Trophoblast cell (in vitro differentiated cells and primary cell): ENCODE data around the gene ASB13.

ENCODE experiments used
- DNase-seq, 2 donors: peaks; one replicate each; pipeline ENCODE4 v3.0.0-alpha.2; 2016
- H2AFZ ChIP-seq: 2 replicates; pipeline ENCODE4 v1.6.1; 2013; ENCODE audit warnings: low read length, moderate library complexity, mild to moderate bottlenecking; ENCODE audit not compliant: insufficient read depth, poor library complexity
- H2AK5ac ChIP-seq: 2 replicates; pipeline ENCODE4 v1.6.1; 2013; ENCODE audit warnings: mild to moderate bottlenecking, low read length
- H2BK120ac ChIP-seq: 2 replicates; pipeline ENCODE4 v1.6.1; 2013; ENCODE audit warnings: low read length, mild to moderate bottlenecking, moderate library complexity; ENCODE audit not compliant: insufficient read depth, poor library complexity
- H2BK12ac ChIP-seq: 2 replicates; pipeline ENCODE4 v1.6.1; 2013; ENCODE audit warnings: mild to moderate bottlenecking, low read length, moderate library complexity
- H2BK5ac ChIP-seq: 2 replicates; pipeline ENCODE4 v1.6.1; 2013; ENCODE audit warnings: low read length, low read depth, moderate library complexity, mild to moderate bottlenecking; ENCODE audit not compliant: poor library complexity
- H3K14ac ChIP-seq: 2 replicates; pipeline ENCODE4 v1.6.1; 2013; ENCODE audit warnings: mild to moderate bottlenecking, low read length
- H3K18ac ChIP-seq: 2 replicates; pipeline ENCODE4 v1.6.1; 2013; ENCODE audit warnings: mild to moderate bottlenecking, low read length
- H3K23ac ChIP-seq: 2 replicates; pipeline ENCODE4 v1.6.1; 2013; ENCODE audit warnings: low read length
- H3K27ac ChIP-seq: 2 replicates; pipeline ENCODE4 v1.5.1; 2013; ENCODE audit warnings: low read depth, mild to moderate bottlenecking, inconsistent platforms, low read length, moderate library complexity
- H3K27me3 ChIP-seq: 2 replicates; pipeline ENCODE4 v1.6.1; 2013; ENCODE audit warnings: inconsistent platforms, mild to moderate bottlenecking, low read length, moderate library complexity; ENCODE audit not compliant: insufficient read depth
- H3K36me3 ChIP-seq, 2 experiments: 1 replicate in 1 of 2; 2 replicates in 1 of 2; pipeline ENCODE4 v1.6.1; 2013; ENCODE audit warnings: low read length in 2 of 2, mild to moderate bottlenecking in 2 of 2, moderate library complexity in 1 of 2; ENCODE audit not compliant: insufficient read depth in 2 of 2, control insufficient read depth in 1 of 2
- H3K4ac ChIP-seq: 2 replicates; pipeline ENCODE4 v1.6.1; 2013; ENCODE audit warnings: low read depth, mild to moderate bottlenecking, low read length, moderate library complexity
- H3K4me1 ChIP-seq, 2 experiments: 1 replicate in 1 of 2; 2 replicates in 1 of 2; pipeline ENCODE4 v1.6.1; 2013; ENCODE audit warnings: low read length in 2 of 2, mild to moderate bottlenecking in 2 of 2, moderate library complexity in 1 of 2; ENCODE audit not compliant: insufficient read depth in 2 of 2, control insufficient read depth in 1 of 2
- H3K4me2 ChIP-seq: 2 replicates; pipeline ENCODE4 v1.6.1; 2013; ENCODE audit warnings: inconsistent platforms, mild to moderate bottlenecking, low read length, moderate library complexity
- H3K4me3 ChIP-seq: 2 replicates; pipeline ENCODE4 v1.5.1; 2013; ENCODE audit warnings: mild to moderate bottlenecking, low read depth, low read length, inconsistent platforms
- H3K79me1 ChIP-seq: one replicate; pipeline ENCODE4 v1.6.1; 2013; ENCODE audit warnings: low read length
- H3K79me2 ChIP-seq: 2 replicates; pipeline ENCODE4 v1.6.1; 2013; ENCODE audit warnings: low read length, mild to moderate bottlenecking; ENCODE audit not compliant: control insufficient read depth, insufficient read depth, poor library complexity
- H3K9ac ChIP-seq: 2 replicates; pipeline ENCODE4 v1.6.1; 2013; ENCODE audit warnings: mild to moderate bottlenecking, low read length
- H3K9me3 ChIP-seq: 2 replicates; pipeline ENCODE4 v1.6.1; 2013; ENCODE audit warnings: low read depth, mild to moderate bottlenecking, control low read depth, inconsistent platforms, low read length; ENCODE audit not compliant: insufficient read depth
- H4K12ac ChIP-seq: 2 replicates; pipeline ENCODE4 v1.6.1; 2013; ENCODE audit warnings: low read depth, mild to moderate bottlenecking, low read length, moderate library complexity
- H4K8ac ChIP-seq: 2 replicates; pipeline ENCODE4 v1.6.1; 2013; ENCODE audit warnings: low read depth, mild to moderate bottlenecking, low read length, moderate library complexity
- H4K91ac ChIP-seq: one replicate; pipeline ENCODE4 v1.6.1; 2013; ENCODE audit warnings: low read depth, mild to moderate bottlenecking, low read length, moderate library complexity
- WGBS: extraction: QIAGEN DNeasy Blood & Tissue Kit; methylation state at CpG from one replicate; pipeline ENCODE4 v1.1.7; 2013; ENCODE audit warnings: missing lambda C conversion rate; ENCODE audit not compliant: insufficient read length, insufficient coverage; ENCODE audit errors: extremely low coverage; 5-methylcytosine and 5-hydroxymethylcytosine counted together

Gene ASB13

DNA sequence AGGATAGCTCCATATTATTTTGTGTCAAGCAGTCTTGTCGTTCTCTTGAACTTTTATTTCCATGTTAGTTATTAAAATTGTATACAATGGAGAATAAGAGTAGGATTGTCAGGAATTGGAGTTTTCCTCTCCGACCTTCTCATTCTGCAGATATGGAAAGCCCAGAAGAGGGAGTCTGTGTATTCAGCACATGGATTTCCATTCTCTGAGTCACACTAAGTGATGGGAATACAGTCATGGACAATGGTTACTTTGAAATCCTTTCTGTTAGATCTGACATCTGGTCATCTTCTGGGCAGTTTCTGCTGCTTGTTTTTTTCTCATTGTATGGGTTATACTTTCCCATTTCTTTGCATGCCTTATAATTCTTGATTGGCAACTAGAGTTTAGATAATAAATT is 13.2 kb upstream of the ASB13 start:
- H3K18ac ChIP-seq, result no peak overlapping the region
- no peaks in the 10 kb centered on the region for H3K9me3 ChIP-seq
- no peak overlapping the region for H3K4ac ChIP-seq
- H3K79me2 ChIP-seq, result no peaks in the 10 kb centered on the region
- no peak overlapping the region for H4K91ac ChIP-seq
- H3K4me1 ChIP-seq, result no peaks in the 10 kb centered on the region
- H3K27me3 ChIP-seq, result no peaks in the 10 kb centered on the region
- H3K27ac ChIP-seq, result no peak overlapping the region
- no peak overlapping the region for H3K14ac ChIP-seq
- no peak overlapping the region for H2BK12ac ChIP-seq
- H4K12ac ChIP-seq, result no peak overlapping the region
- DNase-seq, result peak in 1 of 2 donors; percentile 26
- H2AK5ac ChIP-seq, result no peak overlapping the region
- H4K8ac ChIP-seq, result no peak overlapping the region
- no peaks in the 10 kb centered on the region for H3K79me1 ChIP-seq
- H3K9ac ChIP-seq, result no peak overlapping the region
- H2BK120ac ChIP-seq, result no peak overlapping the region
- no peak overlapping the region for H3K4me3 ChIP-seq
- no CpG with 5 or more reads among the region's 2 CpGs for WGBS
- H2AFZ ChIP-seq, result no peak overlapping the region
- H2BK5ac ChIP-seq, result no peak overlapping the region
- H3K36me3 ChIP-seq, result no peaks in the 10 kb centered on the region
- H3K4me2 ChIP-seq, result no peak overlapping the region
- H3K23ac ChIP-seq, result no peak overlapping the region

DNA sequence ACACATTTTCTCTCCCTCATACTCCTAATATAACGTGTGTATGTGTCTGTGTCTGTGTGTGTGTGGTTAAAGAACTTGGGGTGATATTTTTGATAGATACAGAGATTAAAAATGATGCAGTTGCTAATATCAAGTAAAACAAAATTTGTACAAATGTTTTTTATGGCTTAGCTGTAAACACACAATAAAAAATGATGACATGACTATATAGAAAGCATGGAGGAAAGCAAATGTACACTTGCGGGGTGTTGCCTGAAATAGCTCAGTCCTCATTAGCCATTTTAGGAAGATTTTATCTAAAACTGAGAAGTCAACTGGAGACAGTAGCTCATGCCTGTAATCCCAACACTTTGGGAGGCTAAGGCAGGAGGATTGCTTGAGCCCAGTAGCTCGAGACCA is 12.6 kb upstream of the ASB13 start:
- H3K79me1 ChIP-seq, result no peaks in the 10 kb centered on the region
- no peak overlapping the region for H4K12ac ChIP-seq
- no peaks in the 10 kb centered on the region for H3K27me3 ChIP-seq
- H2AFZ ChIP-seq, result no peak overlapping the region
- H2BK12ac ChIP-seq, result no peak overlapping the region
- H3K18ac ChIP-seq, result no peak overlapping the region
- DNase-seq, result no peak
- H2BK5ac ChIP-seq, result no peak overlapping the region
- H2AK5ac ChIP-seq, result no peak overlapping the region
- no peak overlapping the region for H4K8ac ChIP-seq
- no peaks in the 10 kb centered on the region for H3K79me2 ChIP-seq
- no peak overlapping the region for H2BK120ac ChIP-seq
- H3K36me3 ChIP-seq, result no peaks in the 10 kb centered on the region
- 100% methylated on average over 1 of the region's 3 CpGs for WGBS
- no peak overlapping the region for H3K27ac ChIP-seq
- no peak overlapping the region for H3K4ac ChIP-seq
- no peaks in the 10 kb centered on the region for H3K4me1 ChIP-seq
- H3K9me3 ChIP-seq, result no peaks in the 10 kb centered on the region
- H3K4me2 ChIP-seq, result no peak overlapping the region
- no peak overlapping the region for H4K91ac ChIP-seq
- H3K4me3 ChIP-seq, result no peak overlapping the region
- no peak overlapping the region for H3K14ac ChIP-seq
- H3K9ac ChIP-seq, result no peak overlapping the region
- no peak overlapping the region for H3K23ac ChIP-seq

DNA sequence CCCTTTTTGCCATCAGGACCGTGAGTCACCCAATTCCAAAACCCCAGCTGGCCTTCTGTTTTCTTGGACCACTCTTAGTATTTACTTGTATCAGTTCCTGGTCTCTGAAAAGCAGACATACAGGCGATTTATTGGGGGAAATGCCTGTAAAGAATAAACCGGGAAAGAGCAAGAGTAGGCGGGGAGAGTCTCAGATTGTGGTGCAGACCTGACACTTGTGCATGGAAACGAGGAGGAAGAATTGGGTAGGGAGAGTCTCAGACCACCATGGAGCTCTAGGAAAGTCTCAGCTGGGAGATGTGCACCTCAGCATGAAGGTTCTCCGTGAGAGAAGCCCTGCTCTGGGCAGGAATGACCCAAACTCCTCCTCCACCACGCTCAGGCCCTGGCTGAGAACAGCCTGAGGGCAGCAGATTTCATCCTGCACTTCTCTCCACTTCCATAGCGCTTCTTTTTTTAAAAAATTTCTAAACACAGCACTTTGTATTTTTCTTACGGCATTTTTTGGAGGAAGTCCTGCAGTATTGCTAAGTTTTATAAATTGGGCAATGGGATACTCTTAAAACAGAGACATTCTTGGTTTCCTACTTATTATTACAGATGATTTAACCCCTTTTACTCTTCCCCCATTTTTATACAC is 12.1 kb upstream of the ASB13 start:
- Histone ChIP-seq H3K4me3 (no peak overlapping the region), H2BK12ac (no peak overlapping the region), H3K79me1 (no peaks in the 10 kb centered on the region), H3K18ac (no peak overlapping the region), H3K36me3 (no peaks in the 10 kb centered on the region), H3K4me1 (no peaks in the 10 kb centered on the region), H3K4me2 (no peak overlapping the region), H3K9me3 (no peaks in the 10 kb centered on the region), H3K79me2 (no peaks in the 10 kb centered on the region), H2AK5ac (no peak overlapping the region), H2AFZ (no peak overlapping the region), H2BK5ac (no peak overlapping the region), H4K12ac (no peak overlapping the region), H3K27me3 (no peaks in the 10 kb centered on the region), H4K91ac (no peak overlapping the region), H2BK120ac (no peak overlapping the region), H3K14ac (no peak overlapping the region), H4K8ac (no peak overlapping the region), H3K23ac (no peak overlapping the region), H3K9ac (no peak overlapping the region), H3K27ac (no peak overlapping the region), H3K4ac (no peak overlapping the region)
- no CpG with 5 or more reads among the region's 9 CpGs for WGBS
- peak in 1 of 2 donors; percentile 59 for DNase-seq

DNA sequence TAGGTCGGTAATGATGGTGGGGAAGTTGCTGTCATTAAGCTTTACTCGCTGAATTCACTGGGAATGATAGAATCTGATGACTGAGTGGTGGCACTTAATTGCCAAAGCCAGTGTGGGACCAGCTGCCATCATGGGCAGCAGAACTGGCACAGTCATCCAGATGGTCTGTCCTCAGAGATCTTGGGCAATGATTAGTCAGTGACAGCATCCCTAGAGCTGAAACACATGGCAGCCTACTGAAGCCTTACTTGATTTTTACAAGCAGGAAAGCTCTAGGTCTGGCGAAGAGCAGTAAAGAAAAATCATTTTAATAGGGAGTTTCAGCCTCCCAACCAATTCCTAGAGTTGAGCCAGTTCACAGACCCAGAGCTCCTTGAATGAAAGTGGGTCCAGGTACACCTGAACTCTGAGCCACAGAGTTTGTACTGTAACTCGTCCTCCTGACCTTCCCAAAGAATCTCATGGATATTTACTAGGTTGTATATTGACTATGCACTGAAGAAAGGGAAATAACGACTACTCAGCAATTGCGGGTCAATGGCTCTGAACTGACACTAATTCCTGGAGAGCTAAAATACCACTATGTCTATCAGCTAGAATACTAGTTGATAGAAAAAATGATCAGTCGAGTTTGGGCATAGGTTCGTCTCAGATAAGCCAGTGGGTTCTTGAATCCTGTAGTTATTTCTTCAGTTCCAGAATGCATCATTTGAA is 4.4 kb upstream of the ASB13 start:
- Histone ChIP-seq H3K4me3 (no peak overlapping the region), H3K14ac (no peak overlapping the region), H2BK5ac (no peak overlapping the region), H3K23ac (no peak overlapping the region), H4K12ac (no peak overlapping the region), H2AK5ac (no peak overlapping the region), H3K9ac (no peak overlapping the region), H3K4ac (no peak overlapping the region), H3K79me1 (peaks cover 3% of the 10 kb centered on the region), H3K4me2 (no peak overlapping the region), H3K36me3 (no peaks in the 10 kb centered on the region), H3K9me3 (no peaks in the 10 kb centered on the region), H4K8ac (no peak overlapping the region), H2BK120ac (no peak overlapping the region), H3K27me3 (no peaks in the 10 kb centered on the region), H2BK12ac (no peak overlapping the region), H3K79me2 (no peaks in the 10 kb centered on the region), H3K4me1 (peaks cover 4 to 6% of the 10 kb centered on the region in 2 experiments), H3K27ac (no peak overlapping the region), H2AFZ (no peak overlapping the region), H3K18ac (no peak overlapping the region), H4K91ac (no peak overlapping the region)
- no peak for DNase-seq
- WGBS, result no CpG with 5 or more reads among the region's 8 CpGs
